GM19240 (cell line): ENCODE data around the gene DCLK1.
"Not testable (repeated sequence)": the region's sequence is repeated elsewhere in the genome, so short reads cannot be mapped to it uniquely, and the experiment has no call there.

ENCODE experiments used
- DNase-seq: peaks from one replicate; pipeline ENCODE4 v3.0.0; 2011; ENCODE audit warnings: low spot score; ENCODE audit not compliant: insufficient read length

Gene DCLK1

DNA sequence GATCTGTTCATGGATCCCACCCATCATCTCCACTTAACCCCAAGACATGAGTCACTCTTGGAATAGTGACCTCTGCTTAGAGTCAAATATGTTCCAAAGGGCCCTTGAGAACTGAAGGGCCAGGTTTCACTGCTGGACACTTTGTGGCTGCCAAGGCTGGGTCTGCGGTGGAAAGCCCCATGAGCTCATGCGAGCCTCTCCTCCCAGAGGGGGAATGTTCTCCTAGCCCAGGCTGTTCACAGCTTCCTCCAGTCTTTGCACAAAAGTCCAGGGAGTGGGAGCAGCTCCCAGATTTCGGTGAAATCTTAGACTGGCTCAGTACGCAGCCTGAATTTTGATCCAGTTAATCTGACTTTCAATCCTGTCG is 732 bp upstream of the DCLK1 start:
- DNase-seq: no peak

DNA sequence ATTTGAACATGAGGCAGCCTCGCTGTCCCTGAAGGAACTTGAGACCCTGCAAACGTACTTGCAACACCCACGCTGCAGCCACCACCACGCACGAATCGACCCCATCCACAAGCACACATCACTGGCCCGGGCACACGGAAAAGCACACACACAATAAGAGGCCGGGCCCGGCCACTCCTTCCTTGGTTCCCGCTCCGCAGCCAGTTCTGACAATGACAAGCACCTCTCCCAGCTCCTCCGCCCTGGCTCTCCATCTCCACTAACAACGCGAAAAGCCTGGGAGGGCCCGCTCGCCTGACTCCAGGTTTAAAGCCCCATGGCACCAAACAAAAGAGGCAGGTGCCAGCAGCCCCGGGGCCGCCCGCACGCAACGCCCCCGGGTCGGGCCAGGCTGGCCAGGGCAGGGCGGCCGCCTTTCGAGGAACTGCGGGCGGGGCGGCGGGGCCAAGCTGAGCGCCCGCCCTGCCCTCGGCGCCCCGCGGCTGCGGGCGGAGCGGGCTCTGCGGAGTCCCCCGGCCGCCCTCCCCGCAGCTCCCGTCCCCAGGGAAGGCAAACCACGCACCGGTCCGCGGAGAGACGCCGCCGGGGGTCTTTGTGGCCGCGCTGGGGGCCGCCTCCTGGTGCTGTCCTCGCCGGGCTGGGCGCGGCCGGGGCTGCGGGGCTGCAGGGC is 495 bp downstream of the DCLK1 start:
- no peak for DNase-seq

DNA sequence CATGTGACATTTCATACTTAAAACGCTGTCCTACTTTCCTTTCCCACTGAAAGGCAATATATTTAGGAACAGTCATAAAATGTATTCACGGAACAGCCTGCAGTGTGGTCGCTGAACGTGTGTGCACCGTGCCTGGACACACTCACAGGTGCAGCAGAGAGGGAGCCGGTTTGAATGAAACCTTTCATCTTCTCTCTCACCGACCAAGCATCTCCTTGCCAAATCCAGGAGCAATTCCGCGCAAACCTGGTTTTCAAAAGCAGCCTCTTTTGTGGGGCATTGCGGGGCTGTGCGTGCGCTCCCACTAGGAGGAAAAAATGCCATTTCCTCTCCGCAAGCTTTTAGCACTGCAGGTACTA is 1.0 kb downstream of the DCLK1 start:
- no peak for DNase-seq

DNA sequence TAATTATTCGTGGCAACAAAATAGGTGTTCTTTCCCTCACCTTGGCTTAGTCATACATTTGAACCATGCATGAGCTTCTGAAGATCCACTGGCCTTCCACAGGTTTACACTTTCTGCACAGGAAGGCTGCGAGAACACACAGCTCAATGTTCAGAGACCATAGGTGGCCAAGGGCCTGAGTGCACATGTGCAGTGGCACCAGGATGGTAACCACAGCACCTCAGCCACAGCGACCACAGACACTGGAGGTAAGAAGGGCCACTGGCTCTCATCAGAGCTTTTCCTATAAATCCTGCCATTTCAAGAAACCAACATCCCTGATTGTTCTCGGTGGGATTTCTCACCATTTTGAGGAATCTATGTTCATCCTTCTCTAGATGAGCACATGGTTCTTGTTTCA is 1.6 kb downstream of the DCLK1 start:
- no peak for DNase-seq

DNA sequence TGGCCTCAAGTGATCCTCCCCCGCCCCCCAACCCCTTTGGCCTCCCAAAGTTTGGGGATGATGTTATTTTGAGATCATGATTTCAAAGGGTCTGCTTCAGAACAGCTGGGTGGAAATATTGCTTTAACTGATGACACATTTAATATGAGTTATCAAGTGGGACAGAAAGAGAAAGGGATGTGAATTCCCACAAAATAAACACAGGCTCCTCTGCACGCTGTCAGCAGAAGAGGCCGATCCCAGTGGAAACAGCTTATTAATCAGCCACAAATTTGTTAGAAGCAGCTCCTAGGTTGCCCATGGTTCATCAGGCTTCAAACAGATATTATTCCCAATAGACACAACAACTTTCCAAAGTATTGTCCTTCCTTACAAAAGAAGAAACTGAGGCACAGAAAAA is 4.7 kb downstream of the DCLK1 start:
- no peak for DNase-seq

DNA sequence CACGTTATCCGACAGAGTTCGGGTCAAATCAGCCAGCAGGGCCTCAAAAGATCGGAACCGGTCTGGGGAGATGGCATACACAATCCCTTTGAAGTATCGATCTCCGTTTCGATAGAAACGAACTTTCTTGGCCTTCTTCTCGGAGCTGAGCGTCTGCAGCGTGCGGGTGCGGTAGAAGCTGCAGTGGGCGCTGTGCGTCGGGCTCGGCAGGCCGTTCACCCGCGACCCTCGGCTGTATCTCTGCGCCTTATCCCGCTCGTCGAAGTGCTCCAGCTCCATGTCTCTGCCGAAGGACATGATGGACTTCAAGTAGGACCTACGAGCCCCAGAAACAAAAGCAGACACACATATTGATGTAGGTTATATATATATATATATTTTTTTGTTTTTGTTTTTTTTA is 5.3 kb downstream of the DCLK1 start:
- DNase-seq: no peak

DNA sequence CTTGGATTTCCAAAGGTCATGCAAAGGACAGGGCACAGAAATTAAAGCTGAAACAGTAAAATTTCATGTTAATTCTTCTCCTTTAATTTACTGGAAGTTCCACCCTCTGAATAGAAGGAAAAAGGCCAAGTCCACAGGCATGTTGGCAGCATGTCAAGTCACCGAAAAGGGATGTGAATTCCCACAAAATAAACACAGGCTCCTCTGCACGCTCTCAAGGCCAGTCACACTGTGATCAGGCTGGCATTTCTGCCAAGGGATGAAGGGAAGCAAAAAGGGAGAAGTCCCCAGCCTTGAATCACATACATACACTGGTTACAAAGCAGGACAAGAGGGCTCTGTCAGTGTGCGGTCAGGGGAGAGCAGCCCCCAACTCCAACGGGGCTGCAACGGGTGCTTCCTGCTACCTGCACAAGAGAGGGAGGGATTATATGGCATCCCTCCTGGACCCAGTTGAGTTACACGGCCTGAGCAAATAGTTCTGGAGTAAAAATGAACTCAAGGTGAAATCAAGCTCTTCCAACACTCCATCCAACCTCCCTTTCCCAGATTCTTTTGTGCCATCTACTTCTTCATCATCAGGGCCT is 6.9 kb downstream of the DCLK1 start:
- DNase-seq: no peak

DNA sequence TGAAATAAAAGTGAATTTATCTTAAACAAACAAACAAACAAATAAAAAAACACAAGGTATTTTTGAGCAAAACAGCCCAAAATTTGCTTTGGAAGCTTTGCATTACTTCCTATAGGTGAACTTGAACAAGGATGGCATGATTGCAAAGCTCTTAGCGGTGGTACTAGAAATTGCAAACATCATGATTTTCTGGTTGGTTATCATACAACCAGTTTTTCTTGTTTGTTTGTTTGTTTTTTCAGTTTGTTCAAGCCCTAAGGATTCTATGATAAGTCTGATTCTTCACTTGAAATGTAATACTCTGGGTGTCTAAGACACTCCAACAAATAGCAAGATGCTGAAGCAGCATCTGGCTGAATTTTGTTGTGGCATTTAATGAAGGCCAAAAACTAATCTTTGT is 15.9 kb downstream of the DCLK1 start:
- no peak for DNase-seq

DNA sequence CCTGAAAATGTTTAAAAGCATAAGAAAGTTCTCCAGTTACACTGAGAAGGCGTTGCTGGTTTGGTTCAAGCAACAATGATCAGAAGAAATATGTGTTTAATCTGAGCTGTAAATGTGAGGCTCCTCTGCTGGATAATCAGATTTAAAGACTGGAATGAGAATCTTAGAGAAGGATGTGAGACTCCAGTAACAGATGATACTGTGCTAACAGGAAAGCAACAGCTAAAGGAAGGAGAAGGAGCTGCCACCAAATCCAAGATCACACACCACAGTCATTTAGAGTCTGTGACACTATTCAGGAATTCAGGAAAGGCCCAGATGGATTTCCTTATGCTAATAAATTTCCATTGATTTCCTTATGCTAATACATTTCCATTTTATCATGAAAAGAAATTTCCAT is 16.9 kb downstream of the DCLK1 start:
- DNase-seq: no peak

DNA sequence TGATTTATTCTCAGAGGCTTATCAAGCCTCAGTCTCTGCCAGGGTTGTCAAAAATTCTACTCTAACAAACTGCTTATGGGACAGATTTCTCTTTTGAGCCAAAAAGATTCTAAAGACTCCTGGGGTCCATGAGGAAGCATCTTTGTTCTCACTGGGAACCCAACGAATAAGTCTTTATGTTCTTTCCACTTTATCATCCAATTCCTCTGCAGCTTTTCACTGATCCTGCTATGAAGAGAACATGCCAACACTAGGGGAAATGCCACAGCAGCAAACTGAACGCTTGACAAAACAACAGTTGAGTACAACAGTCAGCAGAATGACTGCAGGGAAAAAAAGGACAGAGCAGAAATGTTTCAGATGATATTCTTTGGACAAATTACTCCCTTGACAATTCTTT is 22.2 kb downstream of the DCLK1 start:
- DNase-seq: no peak

DNA sequence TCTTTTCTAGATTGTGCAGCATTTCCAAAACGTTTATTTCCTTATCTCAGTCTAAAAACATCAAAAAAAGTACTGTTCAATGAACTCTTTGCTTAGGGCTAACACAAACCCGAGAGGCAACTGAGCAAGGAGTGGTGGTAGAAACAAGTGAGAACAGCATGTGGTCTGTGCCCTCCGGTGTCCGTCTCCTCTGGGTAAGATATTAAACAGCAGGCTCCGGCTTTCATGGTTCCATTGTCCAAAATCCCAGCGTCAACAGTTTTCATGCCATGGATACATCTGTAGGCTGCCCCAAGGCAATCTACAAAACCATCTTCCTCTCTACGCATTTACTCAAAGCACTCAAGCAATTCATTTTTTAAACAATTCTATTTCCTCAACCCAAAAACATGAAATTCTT is 22.8 kb downstream of the DCLK1 start:
- DNase-seq: no peak

DNA sequence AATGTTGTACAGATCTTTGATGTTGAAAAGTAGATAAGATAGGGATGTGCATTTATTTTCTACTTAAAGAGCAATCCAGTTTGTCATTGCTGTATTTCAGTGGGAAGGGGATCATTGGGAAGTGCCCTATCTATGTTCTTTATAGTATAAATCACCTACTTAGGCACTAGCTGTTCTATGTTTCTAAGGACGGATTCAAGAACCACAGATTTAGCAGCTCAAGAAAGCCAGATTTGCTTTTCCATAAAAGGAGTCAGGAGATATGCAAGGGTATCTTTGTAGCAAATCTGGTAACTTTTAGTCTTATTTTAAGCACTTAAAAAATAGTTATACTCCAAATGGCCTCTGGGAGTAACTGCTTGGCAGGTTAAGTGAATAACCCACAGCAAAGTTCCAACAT is 23.7 kb downstream of the DCLK1 start:
- no peak for DNase-seq

DNA sequence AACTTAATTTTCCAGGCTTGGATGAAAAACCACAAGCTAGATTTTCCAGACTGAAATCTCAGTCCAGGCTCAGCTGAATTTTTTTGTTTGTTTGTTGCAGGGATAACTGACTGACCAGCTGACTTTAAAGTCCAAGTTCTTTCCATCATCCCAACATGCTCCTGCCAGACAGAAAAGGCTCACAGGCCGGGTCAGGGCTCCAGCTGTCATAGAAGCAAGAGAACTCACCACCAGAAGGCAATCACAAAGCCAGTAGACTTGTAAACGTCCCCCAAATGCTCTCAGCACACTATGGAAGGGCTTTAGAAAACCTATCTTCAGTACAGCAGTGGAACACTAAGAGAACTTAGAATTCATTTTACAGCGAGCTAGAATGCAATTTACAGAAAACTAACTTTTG is 25.5 kb downstream of the DCLK1 start:
- DNase-seq: no peak

DNA sequence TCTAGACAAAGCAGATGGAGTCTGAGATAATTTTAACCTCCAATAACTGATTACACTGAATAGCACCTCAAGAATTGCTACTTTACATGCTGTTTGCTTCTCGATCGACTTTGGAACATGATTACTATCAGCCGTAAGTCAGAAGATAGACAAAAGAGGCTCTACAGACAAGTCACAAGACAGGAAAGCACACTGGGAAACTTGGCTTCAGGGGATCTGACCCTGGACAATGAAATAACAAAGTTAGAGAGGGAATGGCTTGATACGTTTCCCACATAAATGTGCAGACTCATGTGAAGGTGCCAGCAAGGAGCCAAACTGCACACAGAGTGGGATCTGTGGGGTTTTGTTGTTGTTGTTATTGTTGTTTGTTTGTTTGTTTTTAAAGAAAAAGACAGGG is 28.5 kb downstream of the DCLK1 start:
- DNase-seq: no peak

DNA sequence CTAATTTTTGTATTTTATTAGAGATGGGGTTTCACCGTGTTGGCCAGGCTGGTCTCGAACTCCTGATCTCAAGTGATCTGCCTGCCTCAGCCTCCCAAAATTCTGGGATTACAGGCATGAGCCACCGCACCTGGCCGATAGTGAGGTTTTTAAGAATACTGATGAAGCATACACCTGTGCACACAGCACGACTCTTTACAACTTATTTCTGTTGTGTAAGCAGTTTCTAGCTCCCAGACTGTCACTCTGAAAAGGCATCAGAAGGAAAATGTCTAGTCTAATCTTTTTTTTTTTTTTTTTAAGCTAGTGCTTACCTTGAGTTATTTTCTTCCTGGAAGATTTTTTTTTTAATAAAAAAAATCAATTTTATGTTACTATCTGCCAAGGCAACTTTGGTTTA is 29.3 kb downstream of the DCLK1 start:
- DNase-seq: not testable (repeated sequence)

DNA sequence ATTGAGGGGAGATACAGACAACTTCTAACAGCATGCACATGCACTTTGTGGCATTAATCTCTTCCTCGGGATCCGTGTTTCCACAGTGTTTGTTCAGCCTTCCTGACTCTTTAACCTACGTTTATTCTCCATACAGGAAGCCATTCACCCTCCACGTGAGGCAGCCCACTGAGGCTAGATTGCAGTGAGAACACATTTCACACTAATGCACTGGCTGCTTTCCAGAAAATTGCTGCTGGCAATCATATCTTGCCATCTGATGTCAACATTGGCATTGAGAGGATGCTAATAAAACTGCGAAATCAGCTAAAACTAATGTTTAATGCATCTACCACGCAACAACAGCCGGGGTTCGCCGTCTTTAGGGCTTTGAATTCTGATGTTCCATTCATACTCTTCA is 30.0 kb downstream of the DCLK1 start:
- DNase-seq: no peak

DNA sequence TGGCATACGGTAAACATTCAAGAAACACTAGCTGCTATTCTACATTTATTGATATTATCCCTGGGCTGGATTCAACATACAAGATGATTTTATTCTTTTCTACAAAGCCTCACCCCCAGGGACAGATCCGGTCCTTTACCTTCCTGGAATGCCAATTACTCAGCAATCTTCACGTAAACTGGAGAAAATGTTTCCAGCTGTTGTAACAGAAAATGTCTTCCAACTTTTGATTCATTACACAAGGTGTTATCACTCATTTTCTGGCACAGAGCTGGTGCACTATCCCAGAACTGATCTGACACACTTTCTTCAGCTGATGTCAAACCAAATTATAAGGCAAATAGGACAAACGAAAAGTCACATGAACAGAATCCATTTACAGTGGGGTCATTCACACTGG is 33.1 kb downstream of the DCLK1 start:
- DNase-seq: no peak

DNA sequence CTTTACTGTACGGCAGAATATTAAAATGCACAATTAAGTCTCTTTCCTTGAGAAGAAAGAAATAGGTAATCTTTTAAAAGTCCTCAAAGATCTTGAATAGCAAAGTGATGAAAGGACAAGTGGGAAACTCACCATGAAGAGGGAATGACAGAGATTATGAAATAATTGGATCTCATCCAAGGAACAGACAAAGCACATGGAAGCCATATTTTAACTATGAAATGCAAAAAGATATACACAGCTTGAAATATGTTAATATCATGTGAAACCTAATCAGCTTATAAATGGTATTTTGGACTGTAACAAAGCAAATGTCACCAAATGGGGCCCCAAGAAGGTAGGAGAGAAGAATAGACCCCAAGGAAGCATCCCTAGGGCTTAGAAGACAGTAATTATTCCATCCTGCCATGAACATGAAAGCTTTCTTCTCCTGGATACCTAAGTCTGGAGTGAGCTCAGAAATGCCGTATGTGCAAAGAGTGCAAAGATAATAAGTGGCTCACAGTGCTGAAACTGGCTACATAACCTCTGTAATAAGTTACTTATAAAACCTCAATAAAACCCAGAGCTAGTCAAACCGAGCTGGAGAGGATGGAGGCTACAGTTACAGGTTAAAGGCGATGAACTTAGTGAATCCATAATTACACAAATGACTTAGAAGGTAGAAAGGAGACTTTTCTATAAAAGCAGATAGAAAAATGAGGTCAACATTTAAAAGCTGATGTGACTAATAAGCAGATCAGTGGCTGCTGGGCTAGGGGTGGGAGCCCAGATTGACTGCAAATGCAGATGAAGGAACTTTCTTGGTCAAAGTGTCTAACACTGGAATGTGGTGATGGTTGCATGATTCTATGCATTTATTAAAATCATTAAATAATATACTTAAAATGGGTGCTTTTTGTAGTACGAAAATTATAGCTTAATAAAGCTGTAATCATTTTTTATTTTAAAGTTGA is 34.4 kb downstream of the DCLK1 start:
- DNase-seq: no peak

DNA sequence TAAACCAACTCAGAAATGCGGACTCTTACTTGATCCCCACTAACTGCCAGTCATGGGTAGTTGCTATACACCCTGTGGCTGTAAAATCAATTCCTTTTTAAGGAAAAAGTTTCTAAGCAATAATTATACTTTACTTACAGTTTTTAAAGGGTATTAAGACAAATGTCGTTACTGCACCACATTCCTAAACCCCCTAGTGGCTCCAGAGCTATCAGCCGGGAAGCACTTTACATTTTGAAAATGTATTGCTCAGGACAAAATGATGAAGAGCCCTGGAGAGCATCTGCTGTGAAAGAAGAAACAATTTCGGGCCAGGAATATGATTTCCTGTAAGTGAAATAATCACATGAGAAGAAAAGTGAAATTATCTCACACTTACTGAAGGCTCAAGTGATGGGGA is 36.7 kb downstream of the DCLK1 start:
- no peak for DNase-seq

DNA sequence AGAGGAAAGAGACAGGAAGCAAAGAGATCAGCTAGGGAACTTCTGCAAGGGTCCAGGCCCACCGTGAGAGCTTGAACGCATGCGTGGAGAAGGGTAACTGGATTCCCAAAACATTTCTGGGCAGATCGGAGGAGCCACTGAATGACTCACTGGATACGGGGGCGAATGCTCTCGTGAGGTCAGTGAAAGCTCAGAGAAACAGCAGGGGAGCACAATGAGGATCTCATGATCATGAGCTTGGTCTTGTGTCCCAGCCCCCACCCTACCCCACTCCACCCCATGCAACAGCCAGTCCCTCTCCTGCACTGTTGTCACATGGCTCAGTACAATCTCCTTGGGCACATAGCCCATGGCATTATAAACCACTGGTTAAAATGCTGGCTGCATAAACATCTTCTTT is 40.6 kb downstream of the DCLK1 start:
- DNase-seq: no peak

DNA sequence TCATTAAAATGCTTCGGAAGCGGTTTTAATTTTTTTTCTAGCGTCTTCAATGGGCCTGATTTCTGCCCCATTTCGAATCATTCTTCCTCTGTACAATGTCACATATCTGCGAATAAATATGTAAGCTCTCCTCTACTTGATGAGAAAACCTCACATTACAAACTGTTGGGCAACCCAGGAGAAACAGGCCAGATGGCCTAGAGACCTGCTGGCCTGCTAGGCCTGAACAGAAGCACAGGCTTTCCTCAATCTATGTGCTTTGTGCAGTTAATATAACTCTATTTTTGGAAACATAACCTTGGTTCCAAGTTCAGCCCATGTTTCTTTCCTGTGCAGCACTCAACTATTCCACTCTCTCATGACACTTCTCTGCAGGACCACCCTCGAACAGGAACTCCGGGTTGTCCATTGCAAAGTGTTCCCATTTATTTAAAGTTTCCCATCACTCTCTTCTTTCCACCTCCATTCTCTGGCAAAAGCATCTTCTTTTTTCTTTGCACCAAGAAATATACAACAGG is 42.0 kb downstream of the DCLK1 start:
- DNase-seq: no peak

DNA sequence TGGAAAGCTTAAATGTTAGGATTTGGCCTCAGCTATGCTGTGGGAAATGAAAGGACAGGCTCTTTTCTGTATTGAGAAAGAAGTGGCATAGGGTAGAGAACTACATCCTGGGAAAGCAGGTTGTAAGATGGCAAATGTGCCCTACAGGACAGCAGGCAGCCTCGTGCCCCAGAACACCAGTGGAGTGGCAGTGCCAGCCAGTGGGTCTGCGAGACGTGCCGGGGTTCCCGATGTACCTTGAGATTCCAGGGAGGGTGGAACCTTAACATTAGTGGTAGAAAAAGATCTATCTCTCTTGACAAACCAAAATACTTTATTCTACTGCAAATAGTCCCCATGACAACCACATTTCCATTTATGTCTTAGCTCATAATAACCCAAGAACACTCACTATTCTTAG is 42.7 kb downstream of the DCLK1 start:
- DNase-seq: no peak

DNA sequence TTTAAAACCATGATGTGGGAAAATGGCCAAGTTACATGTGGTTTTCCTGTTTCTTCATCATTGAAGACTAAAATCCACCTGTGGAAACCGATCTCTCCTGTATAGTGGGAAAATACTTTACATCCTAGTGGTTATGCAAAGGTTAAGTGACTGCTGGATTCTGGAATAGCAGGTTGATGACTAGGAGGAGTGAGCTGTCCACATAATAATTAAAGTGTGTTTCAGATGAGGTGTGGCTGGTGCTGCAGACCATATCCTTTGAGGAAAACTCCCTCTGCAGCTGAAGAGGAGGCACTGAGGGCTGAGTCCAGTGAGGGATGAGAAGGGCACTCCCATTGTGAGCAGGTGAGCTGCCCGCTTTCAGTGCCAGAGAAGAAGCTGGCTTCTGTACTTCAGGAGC is 43.2 kb downstream of the DCLK1 start:
- no peak for DNase-seq
